ENCODE data around the gene TBC1D22B. TPM values are rescaled to one million over a fixed set of nuclear protein-coding genes. Genes with fewer than 3 reads are reported as not detected.

The TBC1D22B gene
- total and polyA plus RNA-seq, 2 of the 13 experiments (the other 11 are each of a cell fraction or from before 2014, with no cell fraction given) = 9.7 to 12.9 TPM

DNA sequence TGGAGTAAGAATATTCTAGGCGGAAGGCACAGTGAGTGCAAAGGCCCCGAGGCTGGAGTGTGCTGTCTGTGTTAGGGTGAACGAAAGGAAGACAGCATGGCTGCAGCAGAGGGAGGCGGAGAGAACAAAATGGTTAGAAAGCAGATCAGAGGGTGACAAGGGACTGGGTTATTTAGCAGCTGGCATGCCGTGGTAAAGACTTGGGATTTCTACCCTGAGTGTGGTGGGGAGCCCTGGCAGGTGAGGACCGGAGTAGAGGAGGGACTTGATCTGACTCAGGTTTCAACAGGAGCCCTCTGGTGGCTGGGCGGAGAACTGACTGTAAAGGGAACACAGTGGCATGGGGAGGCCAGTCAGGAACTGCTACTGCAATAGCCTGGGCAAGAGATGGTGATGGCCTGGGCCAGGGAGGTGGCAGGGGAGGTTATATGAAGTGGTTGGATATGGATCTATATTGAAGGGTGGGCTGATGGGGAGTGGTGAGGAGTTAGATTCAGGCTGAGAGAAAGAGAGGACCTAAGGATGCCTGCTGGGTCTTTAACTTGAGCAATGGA lies 49.6 kb upstream of the TBC1D22B start (continued):
- TF ChIP-seq, protein P1, sequence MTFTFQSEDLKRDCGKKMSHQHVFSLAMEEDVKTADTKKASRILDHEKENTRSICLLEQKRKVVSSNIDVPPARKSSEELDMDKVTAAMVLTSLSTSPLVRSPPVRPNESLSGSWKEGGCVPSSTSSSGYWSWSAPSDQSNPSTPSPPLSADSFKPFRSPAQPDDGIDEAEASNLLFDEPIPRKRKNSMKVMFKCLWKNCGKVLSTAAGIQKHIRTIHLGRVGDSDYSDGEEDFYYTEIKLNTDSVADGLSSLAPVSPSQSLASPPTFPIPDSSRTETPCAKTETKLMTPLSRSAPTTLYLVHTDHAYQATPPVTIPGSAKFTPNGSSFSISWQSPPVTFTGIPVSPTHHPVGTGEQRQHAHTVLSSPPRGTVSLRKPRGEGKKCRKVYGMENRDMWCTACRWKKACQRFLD (CRISPR knock-in tag; IDR thresholded peaks at IDR 0.05; ENCODE audit: borderline replicate concordance) = no peak
- no peak for TF ChIP-seq CC2D1A (CRISPR knock-in tag; IDR thresholded peaks at IDR 0.05)
- no peak for TF ChIP-seq ZNF33B (CRISPR knock-in tag; IDR thresholded peaks at IDR 0.05)
- TF ChIP-seq ZNF292 (CRISPR knock-in tag; IDR thresholded peaks at IDR 0.05; ENCODE audit: borderline replicate concordance, low read depth) = no peak
- TF ChIP-seq HDAC6 (IDR thresholded peaks at IDR 0.05; ENCODE audit: low read depth, low read length) = no peak
- peak; percentile 55; the same call in 1 of the 2 replicates for TF ChIP-seq SIX1 (CRISPR knock-in tag; IDR thresholded peaks at IDR 0.05; ENCODE audit: borderline replicate concordance)
- no peak for TF ChIP-seq ATF6 (CRISPR knock-in tag; conservative IDR thresholded peaks at IDR 0.05)
- no peak for TF ChIP-seq ZNF788 (CRISPR knock-in tag; IDR thresholded peaks at IDR 0.05; ENCODE audit: borderline replicate concordance)
- no peak for TF ChIP-seq IKZF4 (CRISPR knock-in tag; IDR thresholded peaks at IDR 0.05; ENCODE audit: borderline replicate concordance, low read depth, not compliant biosample characterization)
- no peak for TF ChIP-seq JUN (CRISPR knock-in tag; IDR thresholded peaks at IDR 0.05)
- no peak for TF ChIP-seq ISL2 (CRISPR knock-in tag; IDR thresholded peaks at IDR 0.05)
- no peak for TF ChIP-seq ZBTB2 (CRISPR knock-in tag; IDR thresholded peaks at IDR 0.05; ENCODE audit: low read depth)
- TF ChIP-seq ZNF891 (CRISPR knock-in tag; IDR thresholded peaks at IDR 0.05) = no peak
- TF ChIP-seq ZNF282 (IDR thresholded peaks at IDR 0.05; ENCODE audit: partially characterized antibody) = no peak
- TF ChIP-seq ZNF646 (CRISPR knock-in tag; IDR thresholded peaks at IDR 0.05) = no peak
- TF ChIP-seq ZNF335 (CRISPR knock-in tag; IDR thresholded peaks at IDR 0.05) = no peak
- TF ChIP-seq FOXO1 (CRISPR knock-in tag; IDR thresholded peaks at IDR 0.05) = peak; percentile 64; the same call in 1 of the 2 replicates
- TF ChIP-seq KDM4B (CRISPR knock-in tag; IDR thresholded peaks at IDR 0.05) = no peak
- no peak for TF ChIP-seq CENPT (CRISPR knock-in tag; IDR thresholded peaks at IDR 0.05; ENCODE audit: low read depth)
- no peak for TF ChIP-seq GZF1 (CRISPR knock-in tag; IDR thresholded peaks at IDR 0.05)

Data from HepG2 (cell line).